PC-9 (cell line): Measurements from ENCODE around the gene PPP2R2C.

ENCODE experiments used
- CTCF ChIP-seq: fragments of 200-600 bp; sonication (generic); conservative IDR thresholded peaks from 2 replicates; pipeline ENCODE4 v1.6.1; 2017; ENCODE audit warnings: mixed run types, antibody characterized with exemption, mild to moderate bottlenecking, moderate library complexity
- EZH2 ChIP-seq: fragments of 200-600 bp; sonication (generic); IDR thresholded peaks from 2 replicates; pipeline ENCODE4 v1.8.0; 2017; ENCODE audit warnings: antibody characterized with exemption, low read depth

- TF ChIP-seq CTCF: no peak
- no peak for TF ChIP-seq EZH2
These were observed 70.6 kb downstream of the PPP2R2C start for GRCh38 chr4:6401797-6402196.
